Natural killer cell (primary cell): ENCODE measurements around the gene KRT27. TPM values are rescaled to one million over a fixed set of nuclear protein-coding genes. Genes with fewer than 3 reads are reported as not detected.

Source experiments
- ATAC-seq, 3 donors: fragments of 150-1000 bp in 2 of 3; fragments of 200-7000 bp in 1 of 3; cut with Tn5 transposase; 1 replicate in 1 of 3; 2 replicates in 2 of 3; pipeline ENCODE4 v1.10.0; 2021; ENCODE audit warnings: mild to moderate bottlenecking in 2 of 3, moderate library complexity in 2 of 3
- DNase-seq, 2 donors: peaks; one replicate each; pipeline versions ENCODE4 v3.0.0 to v3.0.0-alpha.2; 2013 to 2021; ENCODE audit warnings: mixed read lengths in 1 of 2
- H3K27ac ChIP-seq: one replicate; pipeline ENCODE4 v1.5.1; 2013; ENCODE audit warnings: mild to moderate bottlenecking, low read length
- H3K27me3 ChIP-seq: one replicate; pipeline ENCODE4 v1.6.1; 2013; ENCODE audit warnings: low read length; ENCODE audit not compliant: control insufficient read depth, insufficient read depth
- H3K36me3 ChIP-seq: one replicate; pipeline ENCODE4 v1.6.1; 2013; ENCODE audit warnings: low read length; ENCODE audit not compliant: control insufficient read depth, insufficient read depth
- H3K4me1 ChIP-seq: one replicate; pipeline ENCODE4 v1.6.1; 2013; ENCODE audit warnings: low read length; ENCODE audit not compliant: control insufficient read depth, insufficient read depth
- H3K4me3 ChIP-seq: one replicate; pipeline ENCODE4 v1.5.1; 2013; ENCODE audit warnings: low read length
- H3K9me3 ChIP-seq: one replicate; pipeline ENCODE4 v1.6.1; 2013; ENCODE audit warnings: low read length; ENCODE audit not compliant: control insufficient read depth, insufficient read depth
- H3K27ac Mint-ChIP-seq, 2 donors: one replicate each; pipeline ENCODE4 v1.8.0; 2022; ENCODE audit warnings: mild to moderate bottlenecking in 2 of 2, mixed read lengths in 2 of 2, moderate library complexity in 1 of 2
- H3K27me3 Mint-ChIP-seq, 2 donors: one replicate each; pipeline ENCODE4 v1.8.0; 2022; ENCODE audit warnings: low read depth in 2 of 2, mixed read lengths in 2 of 2
- H3K36me3 Mint-ChIP-seq: one replicate; pipeline ENCODE4 v1.8.0; 2022; ENCODE audit warnings: mixed read lengths
- H3K4me1 Mint-ChIP-seq, 2 donors: one replicate each; pipeline ENCODE4 v1.8.0; 2022; ENCODE audit warnings: mixed read lengths in 2 of 2
- H3K4me3 Mint-ChIP-seq: one replicate; pipeline ENCODE4 v1.8.0; 2022; ENCODE audit warnings: mild to moderate bottlenecking, moderate library complexity, mixed read lengths
- H3K9me3 Mint-ChIP-seq, 2 donors: one replicate each; pipeline ENCODE4 v1.8.0; 2022; ENCODE audit warnings: mixed read lengths in 2 of 2
- CTCF ChIP-seq: fragments of 200-600 bp; IDR thresholded peaks from one replicate; pipeline ENCODE4 v1.8.0; 2022; ENCODE audit warnings: antibody characterized with exemption
- WGBS: methylation state at CpG from one replicate; pipeline ENCODE4 v1.1.7; 2013; ENCODE audit warnings: missing lambda C conversion rate; ENCODE audit not compliant: insufficient coverage; 5-methylcytosine and 5-hydroxymethylcytosine counted together
- intact Hi-C: fragments of 100-400 bp; cut with micrococcal nuclease; formaldehyde crosslinking; loops from one replicate; pipeline ENCODE4 v1.14.2; 2022
- total RNA-seq, 4 donors: library from RNA; stranded (reverse); fragments of 120-200 nt in 1 of 4; gene quantifications; one replicate each; pipeline versions ENCODE4 v1.2.3 to v1.2.4, GENCODE V29; 2013 to 2022

Gene KRT27
- total RNA-seq, 3 donors from 2014 or later (not counting 1 experiment from before 2014, with no cell fraction given) = not detected

- Mint-ChIP-seq H3K27ac (no peak within 1 kb of the TSS), H3K4me1 (peaks cover 13 to 18% of the 10 kb centered on the region in 2 donors), H3K9me3 (peaks cover 0 to 2% of the 10 kb centered on the region in 2 donors), H3K27me3 (peaks cover 17 to 47% of the 10 kb centered on the region in 2 donors), H3K36me3 (peaks cover 5% of the 10 kb centered on the region), H3K4me3 (no peak within 1 kb of the TSS)
- H3K4me1 ChIP-seq = peaks cover 3% of the 10 kb centered on the region
- intact Hi-C loops = no loop called here
- no peaks in the 10 kb centered on the region for H3K9me3 ChIP-seq
- 87% methylated on average over 6 of the region's 7 CpGs for WGBS
- no peak for ATAC-seq
- no peak within 1 kb of the TSS for H3K4me3 ChIP-seq
- peaks cover 2% of the 10 kb centered on the region for H3K27me3 ChIP-seq
- DNase-seq = no peak
- no peak within 1 kb of the TSS for H3K27ac ChIP-seq
- H3K36me3 ChIP-seq = peaks cover 4% of the 10 kb centered on the region
- TF ChIP-seq CTCF = no peak
Observed at GRCh38 chr17:40822132-40822812, 39.9 kb upstream of the KRT27 start, which contains the start of gene KRT10. Gene KRT10 (minus strand): TSS chr17:40822614. CDS start chr17:40822585, 29 bp downstream.

GRCh38 chr17:40821536-40821935 is 39.2 kb upstream of the KRT27 start:
- Mint-ChIP-seq H3K27ac (no peak overlapping the region), H3K27me3 (peaks cover 15 to 40% of the 10 kb centered on the region in 2 donors), H3K36me3 (peaks cover 11% of the 10 kb centered on the region), H3K9me3 (peaks cover 2 to 4% of the 10 kb centered on the region in 2 donors), H3K4me3 (no peak overlapping the region), H3K4me1 (peaks cover 15 to 19% of the 10 kb centered on the region in 2 donors)
- ATAC-seq (no peak), DNase-seq (no peak)
- no peak overlapping the region for H3K27ac ChIP-seq
- H3K9me3 ChIP-seq = no peaks in the 10 kb centered on the region
- intact Hi-C loops = no loop called here
- no peaks in the 10 kb centered on the region for H3K27me3 ChIP-seq
- peaks cover 3% of the 10 kb centered on the region for H3K4me1 ChIP-seq
- peaks cover 4% of the 10 kb centered on the region for H3K36me3 ChIP-seq
- no peak for TF ChIP-seq CTCF
- H3K4me3 ChIP-seq = no peak overlapping the region

DNA sequence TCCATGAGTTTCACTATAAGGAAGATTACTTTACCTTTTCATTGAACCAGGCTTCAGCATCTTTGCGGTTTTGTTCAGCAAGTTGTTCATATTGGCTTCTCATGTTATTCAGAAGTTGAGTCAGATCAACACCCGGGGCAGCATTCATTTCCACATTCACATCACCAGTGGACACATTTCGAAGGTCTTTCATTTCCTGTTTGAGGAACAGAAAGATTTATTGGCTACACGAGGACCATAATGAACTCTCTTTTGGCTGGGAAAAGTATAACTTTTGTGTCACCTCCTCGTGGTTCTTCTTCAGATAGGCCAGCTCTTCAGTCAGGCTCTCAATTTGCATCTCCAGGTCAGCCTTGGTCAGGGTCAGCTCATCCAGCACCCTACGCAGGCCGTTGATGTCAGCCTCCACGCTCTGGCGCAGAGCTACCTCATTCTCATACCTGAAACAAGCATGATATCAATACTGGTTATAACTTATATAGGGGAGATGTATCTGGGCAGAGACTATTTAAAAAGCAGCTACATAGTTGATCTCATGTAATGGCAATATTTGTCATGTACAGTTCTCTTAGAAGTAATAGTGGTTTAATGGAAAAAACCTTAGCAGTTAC is 38.0 kb upstream of the KRT27 start:
- intact Hi-C loops = no loop called here
- Mint-ChIP-seq H3K27me3 (peaks cover 8 to 28% of the 10 kb centered on the region in 2 donors), H3K4me1 (peaks cover 15 to 19% of the 10 kb centered on the region in 2 donors), H3K9me3 (peaks cover 2 to 4% of the 10 kb centered on the region in 2 donors), H3K4me3 (peak overlapping the region; percentile 80), H3K27ac (peak overlapping the region in 1 of 2 donors; percentile 88), H3K36me3 (peaks cover 11% of the 10 kb centered on the region)
- no peaks in the 10 kb centered on the region for H3K27me3 ChIP-seq
- ATAC-seq (no peak), DNase-seq (no peak)
- WGBS = 71% methylated on average over 5 of the region's 9 CpGs
- no peak overlapping the region for H3K4me3 ChIP-seq
- H3K4me1 ChIP-seq = peaks cover 3% of the 10 kb centered on the region
- H3K27ac ChIP-seq = no peak overlapping the region
- no peaks in the 10 kb centered on the region for H3K9me3 ChIP-seq
- peaks cover 4% of the 10 kb centered on the region for H3K36me3 ChIP-seq
- TF ChIP-seq CTCF = no peak
